GM19240 (cell line): ENCODE measurements around the gene DPH6.
"Not testable (repeated sequence)": the region's sequence is repeated elsewhere in the genome, so short reads cannot be mapped to it uniquely, and the experiment has no call there.

Experiments
- DNase-seq: peaks from one replicate; pipeline ENCODE4 v3.0.0; 2011; ENCODE audit warnings: low spot score; ENCODE audit not compliant: insufficient read length

DPH6 gene, protein sequence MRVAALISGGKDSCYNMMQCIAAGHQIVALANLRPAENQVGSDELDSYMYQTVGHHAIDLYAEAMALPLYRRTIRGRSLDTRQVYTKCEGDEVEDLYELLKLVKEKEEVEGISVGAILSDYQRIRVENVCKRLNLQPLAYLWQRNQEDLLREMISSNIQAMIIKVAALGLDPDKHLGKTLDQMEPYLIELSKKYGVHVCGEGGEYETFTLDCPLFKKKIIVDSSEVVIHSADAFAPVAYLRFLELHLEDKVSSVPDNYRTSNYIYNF

GRCh38 chr15:35545824-35546510, at the start of gene DPH6:
Gene DPH6, minus strand, starts transcription at chr15:35546165. Its CDS starts 24 bp downstream, at chr15:35546141.
- DNase-seq: peak; percentile 19

GRCh38 chr15:35595656-35596055, 49.7 kb upstream of the DPH6 start:
- DNase-seq: no peak

- not testable (repeated sequence) for DNase-seq
These were observed 46.0 kb upstream of the DPH6 start for GRCh38 chr15:35591987-35592386.

GRCh38 chr15:35583863-35584528, 38.0 kb upstream of the DPH6 start:
- no peak for DNase-seq

- no peak for DNase-seq
These were observed 34.6 kb upstream of the DPH6 start for GRCh38 chr15:35580606-35581005.

DNA sequence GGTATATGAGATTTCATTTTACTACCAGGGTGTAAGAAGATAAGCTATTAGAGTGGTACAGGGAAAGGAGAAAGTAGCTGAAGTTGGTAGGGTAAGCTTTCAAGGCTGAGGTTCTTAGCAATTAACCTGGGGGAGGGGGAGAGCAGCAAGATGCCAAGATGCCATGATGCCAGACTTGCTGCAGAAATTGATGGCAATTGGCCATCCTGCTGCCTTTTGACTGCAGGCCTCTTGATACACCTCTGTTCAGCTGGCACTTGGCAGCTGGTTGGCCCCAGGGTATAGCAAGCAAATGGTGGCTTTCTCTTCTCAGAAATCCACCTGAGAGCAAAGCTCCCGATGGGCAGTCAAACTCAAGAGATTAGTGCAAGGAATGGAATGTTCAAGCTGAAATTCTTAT, 21.4 kb upstream of the DPH6 start:
- no peak for DNase-seq

GRCh38 chr15:35566991-35567390, 21.0 kb upstream of the DPH6 start:
- DNase-seq: no peak

DNA sequence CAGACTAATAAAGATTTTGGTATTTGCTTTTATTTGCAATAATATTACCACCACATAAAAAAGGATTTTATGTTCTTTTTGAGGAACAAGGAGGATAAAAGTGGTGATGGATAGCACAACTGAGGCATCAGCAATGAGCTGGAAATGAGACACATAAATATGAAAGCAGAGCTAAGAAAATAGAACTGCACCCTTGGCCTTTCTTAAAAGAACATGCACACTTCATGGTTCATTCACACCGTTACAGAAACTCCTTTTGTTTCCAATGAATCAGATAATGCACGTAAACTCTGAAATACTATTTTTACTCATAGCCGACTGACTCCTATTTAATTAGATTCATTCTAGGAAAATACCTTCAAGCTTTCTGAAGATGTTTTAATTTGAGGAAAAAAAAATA, 19.9 kb upstream of the DPH6 start:
- DNase-seq: no peak

DNA sequence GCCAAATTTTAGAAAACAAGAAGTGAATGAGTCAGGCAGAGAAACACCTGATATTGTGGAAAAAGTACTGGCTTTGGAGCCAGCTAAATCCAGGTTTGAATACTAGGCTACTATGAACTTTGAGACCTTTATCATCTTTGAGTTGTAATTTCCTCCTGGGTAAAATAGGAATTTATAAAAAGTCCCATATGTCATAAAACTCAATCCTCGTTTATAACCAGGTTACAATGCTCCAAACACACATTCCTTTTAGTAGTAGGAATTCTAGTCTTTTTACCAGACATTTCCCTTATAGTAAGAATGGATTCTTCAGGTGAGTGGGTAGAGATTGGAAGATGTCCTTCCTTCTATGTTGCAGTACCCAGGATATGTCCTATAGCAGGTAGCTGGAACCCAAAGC, 16.7 kb upstream of the DPH6 start:
- DNase-seq: no peak

DNA sequence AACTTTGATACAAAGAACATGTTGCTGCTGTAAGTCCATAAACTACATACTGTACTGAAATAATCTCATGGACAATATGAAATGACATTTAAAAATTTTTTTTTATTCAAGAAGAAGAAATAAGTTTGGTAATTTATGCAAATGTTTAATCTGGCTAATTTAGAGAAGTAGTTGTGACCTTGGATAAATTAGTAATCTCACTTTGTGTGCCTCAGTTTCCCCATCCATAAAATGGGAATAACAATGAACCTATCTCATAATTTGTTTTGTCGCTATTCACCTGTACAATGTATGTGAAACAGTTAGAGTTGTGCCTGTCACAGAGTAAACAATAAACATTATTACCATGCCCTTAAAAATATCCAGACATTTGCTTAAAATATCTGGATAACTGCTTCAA, 15.3 kb upstream of the DPH6 start:
- no peak for DNase-seq

DNA sequence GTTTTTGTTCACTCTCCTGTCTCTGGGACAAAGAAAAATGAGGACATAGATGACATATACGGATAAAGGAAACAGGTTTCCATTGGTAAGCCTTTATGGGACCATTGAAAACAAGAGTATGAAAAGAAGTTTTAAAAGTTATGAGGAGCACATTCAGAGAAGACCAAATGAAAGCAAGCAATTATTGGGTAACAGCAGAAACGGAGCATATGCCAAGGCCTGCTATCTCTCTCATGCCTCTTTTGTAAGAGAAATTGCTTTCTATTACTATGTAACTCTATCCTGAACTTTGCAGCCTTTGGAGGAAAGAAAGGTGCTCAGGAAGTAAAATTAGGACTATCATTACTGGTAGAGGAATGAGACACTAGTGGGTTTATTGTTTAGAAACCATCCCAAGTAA, 14.9 kb upstream of the DPH6 start:
- no peak for DNase-seq

GRCh38 chr15:35560258-35560657, 14.3 kb upstream of the DPH6 start:
- DNase-seq: no peak

DNA sequence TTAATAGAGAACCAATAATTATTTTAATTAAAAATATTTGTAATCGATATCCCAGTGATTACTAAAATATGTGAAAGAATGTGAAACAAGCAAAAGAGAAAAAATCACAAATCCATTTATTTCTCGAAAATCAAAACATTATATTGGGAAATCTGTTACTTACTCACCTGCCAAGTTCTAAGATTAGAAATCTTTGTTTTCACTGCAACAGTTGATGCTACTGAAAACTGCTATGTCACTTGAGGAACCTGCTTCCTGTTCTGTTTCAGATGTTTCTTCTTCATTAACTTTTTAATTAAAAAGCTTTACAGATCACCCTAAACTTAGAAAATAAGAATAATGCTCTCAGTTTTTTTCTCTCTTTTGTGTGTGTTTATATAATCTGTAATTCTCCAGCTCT, 13.7 kb upstream of the DPH6 start:
- DNase-seq: no peak

DNA sequence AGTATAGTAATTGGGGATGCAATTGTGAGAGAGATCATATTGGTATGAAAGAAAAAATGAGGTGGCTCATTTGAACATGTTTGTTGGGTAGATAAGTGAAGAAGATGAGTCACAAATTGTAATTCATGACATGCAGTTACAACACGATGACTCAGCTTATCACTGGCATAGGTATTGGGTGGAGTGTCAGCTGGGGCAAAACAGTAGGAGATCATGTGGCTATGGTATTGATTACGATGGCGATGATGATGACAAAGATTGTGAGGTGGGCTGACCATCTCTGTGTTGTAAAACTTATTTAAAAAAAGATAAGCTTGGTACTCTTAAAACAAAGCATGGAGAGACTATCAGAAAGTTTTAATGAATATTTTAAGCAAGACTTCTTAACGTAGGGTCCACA, 11.6 kb upstream of the DPH6 start:
- no peak for DNase-seq

DNA sequence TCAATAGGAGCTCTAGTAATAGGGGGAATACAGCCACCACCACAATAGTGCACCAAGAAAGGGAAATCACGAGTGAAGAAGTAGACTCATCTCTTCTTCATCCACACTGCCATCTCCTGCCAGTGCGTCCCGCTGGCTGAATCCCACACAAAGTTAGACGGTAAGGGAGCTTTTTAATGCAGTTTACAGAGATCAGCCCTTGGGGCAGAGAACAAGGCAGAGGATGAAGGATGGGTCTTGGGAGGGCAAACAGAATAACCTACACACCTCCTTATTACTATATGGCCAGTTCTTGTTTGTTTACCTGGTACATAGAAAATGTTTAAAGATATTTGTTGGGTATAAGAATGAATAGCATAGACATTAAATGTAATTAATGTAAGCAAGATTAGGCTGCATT, 11.0 kb upstream of the DPH6 start:
- no peak for DNase-seq

DNA sequence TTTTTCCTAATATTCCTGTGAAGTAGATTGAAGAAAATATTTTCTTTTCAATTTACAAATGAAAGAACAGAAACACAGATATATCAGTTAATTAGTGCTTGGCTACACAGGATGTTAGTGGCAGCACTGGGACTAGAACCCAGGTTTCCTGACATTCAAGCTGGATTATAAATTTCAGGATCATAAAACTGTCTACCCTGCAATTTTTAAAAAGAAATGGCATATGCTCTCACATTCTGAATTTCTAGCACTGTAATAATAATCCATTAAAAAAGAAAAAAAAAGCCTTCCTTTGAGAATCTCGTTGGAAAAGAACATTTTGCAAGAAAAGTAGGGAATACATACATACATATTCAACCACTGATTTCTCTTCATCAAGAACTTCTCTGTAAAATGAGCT, 9.3 kb upstream of the DPH6 start:
- no peak for DNase-seq

- DNase-seq: no peak
These were observed 5.0 kb upstream of the DPH6 start for GRCh38 chr15:35550957-35551356.

- no peak for DNase-seq
These were observed 3.6 kb upstream of the DPH6 start for GRCh38 chr15:35549567-35549966.

- no peak for DNase-seq
These were observed 2.5 kb upstream of the DPH6 start for GRCh38 chr15:35548435-35548834.

- DNase-seq: no peak
These were observed 1.9 kb upstream of the DPH6 start for GRCh38 chr15:35547775-35548364.

DNA sequence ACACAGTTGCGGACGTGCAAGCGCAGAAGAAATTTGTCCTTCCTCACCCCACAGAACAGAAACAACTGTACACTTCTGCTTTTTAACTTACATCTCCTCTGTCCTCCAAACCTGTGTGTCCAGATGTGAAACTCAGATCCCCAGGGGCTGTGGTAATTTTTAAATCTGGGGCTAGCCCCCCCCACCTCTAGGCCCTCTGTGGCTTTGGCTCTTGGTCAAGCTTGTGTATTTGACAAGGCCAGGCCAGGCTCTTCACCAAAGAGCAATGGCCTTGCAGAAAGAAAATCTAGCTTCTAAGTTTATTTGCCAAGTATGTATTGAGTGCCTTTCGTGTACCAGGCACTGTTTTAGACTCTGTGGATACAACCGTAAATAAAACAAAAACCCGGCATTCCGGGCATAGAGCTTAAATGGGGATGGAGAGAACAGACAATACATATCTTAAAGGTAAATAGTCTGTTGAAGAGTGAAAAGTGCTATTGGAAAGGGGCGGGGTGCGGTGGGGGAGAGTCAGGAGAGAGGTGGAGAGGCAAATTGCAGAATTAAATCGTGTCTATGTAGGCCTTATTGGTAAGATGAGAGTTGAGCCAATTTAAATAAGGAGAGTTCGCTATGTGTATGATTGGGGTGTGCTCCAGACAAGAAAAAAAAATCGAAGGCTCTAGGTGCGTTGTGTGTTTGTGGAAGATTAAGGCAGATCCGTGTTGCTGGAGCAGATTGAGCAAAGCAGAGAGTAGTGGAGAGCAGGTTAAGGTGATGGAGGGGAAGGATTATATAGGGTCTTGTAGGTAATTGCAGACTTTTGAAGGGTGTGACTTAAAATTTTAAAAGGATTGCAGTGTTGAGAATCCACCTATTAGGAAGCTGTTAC, 781 bp upstream of the DPH6 start:
- DNase-seq: no peak
